ENCODE measurements around the gene LEP. TPM values are rescaled to one million over a fixed set of nuclear protein-coding genes. Genes with fewer than 3 reads are reported as not detected.

The LEP gene
- total and polyA plus RNA-seq, 2 of the 8 experiments (the other 6 are each of a cell fraction or from before 2014, with no cell fraction given), result not detected

DNA sequence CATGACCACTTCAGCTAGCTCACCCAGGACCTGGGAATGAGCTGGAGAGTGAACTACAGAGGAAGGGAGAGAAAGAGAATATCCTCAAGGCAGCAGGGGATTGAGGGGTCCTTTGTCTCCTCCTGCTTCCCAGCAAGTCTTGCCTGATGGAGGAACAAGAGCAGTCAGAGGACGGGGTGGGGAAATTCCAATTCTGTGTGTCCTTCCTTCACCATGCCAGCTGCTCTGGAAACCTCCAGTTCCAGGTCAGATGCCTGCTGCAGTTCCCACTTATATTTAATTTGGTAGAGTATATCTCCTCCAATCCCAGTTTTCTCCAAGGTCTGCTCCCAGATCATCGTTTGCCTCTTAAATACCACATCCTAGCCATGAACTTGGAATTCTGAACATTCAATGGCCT, 21.4 kb upstream of the LEP start:
- no peaks in the 10 kb centered on the region for H3K36me3 ChIP-seq (ENCODE audit: control insufficient read depth in 2 of 4, insufficient read depth in 4 of 4, low read length in 3 of 4)
- ChIA-PET POLR2A (ENCODE audit: partially characterized antibody) (no interaction called here), CTCF (ENCODE audit: partially characterized antibody) (interaction anchor here (1.8 to 7.0 kb wide), 5 partner anchors 9 to 181 kb away, joined by 3 to 103 read pairs (median 13); no protein-coding TSS in a partner anchor)
- H2BK5ac ChIP-seq (ENCODE audit: low read depth, low read length), result no peak overlapping the region
- H3K18ac ChIP-seq (ENCODE audit: extremely low read depth, low read length), result no peak overlapping the region
- H3K9me3 ChIP-seq (ENCODE audit: insufficient read depth in 2 of 2, low read depth in 1 of 2, low read length in 1 of 2), result no peaks in the 10 kb centered on the region; a peak in 1 of 4 replicates
- no peak overlapping the region for H2AFZ ChIP-seq (ENCODE audit: low read length)
- H3K14ac ChIP-seq (ENCODE audit: insufficient read length), result no peak overlapping the region
- no peak overlapping the region for H2AK5ac ChIP-seq (ENCODE audit: low read depth, low read length)
- H3K79me2 ChIP-seq (ENCODE audit: control insufficient read depth in 1 of 2, insufficient read depth in 2 of 2, low read length in 2 of 2), result no peaks in the 10 kb centered on the region
- no peak overlapping the region for H2BK12ac ChIP-seq (ENCODE audit: low read depth, low read length)
- H3K4me2 ChIP-seq (ENCODE audit: insufficient read depth in 1 of 2, low read depth in 2 of 2, low read length in 2 of 2), result no peak overlapping the region
- no peak overlapping the region for H2BK15ac ChIP-seq (ENCODE audit: low read length)
- no peaks in the 10 kb centered on the region for H3K4me1 ChIP-seq (replicated peaks in 1 of 4; ENCODE audit: control insufficient read depth in 3 of 4, insufficient read depth in 4 of 4, low read length in 3 of 4)
- DNase-seq (ENCODE audit: low read depth in 1 of 2, low spot score in 2 of 2) (no peak), FAIRE-seq (no peak)
- no peak overlapping the region for H2BK120ac ChIP-seq (replicated peaks; ENCODE audit: low read depth, low read length)
- no peaks in the 10 kb centered on the region; a peak in 2 of 7 replicates for H3K27me3 ChIP-seq (replicated peaks in 1 of 4; ENCODE audit: control insufficient read depth in 3 of 4, extremely low read depth in 1 of 4, insufficient read depth in 3 of 4, low read length in 3 of 4)
- H4K91ac ChIP-seq (replicated peaks; ENCODE audit: insufficient read length, low read length), result no peak overlapping the region
- H3K23me2 ChIP-seq (ENCODE audit: low read depth, low read length), result no peaks in the 10 kb centered on the region
- H3K27ac ChIP-seq (ENCODE audit: low read depth, low read length), result no peak overlapping the region
- no peak overlapping the region for H3K23ac ChIP-seq (ENCODE audit: insufficient read length)
- no peak overlapping the region for H4K5ac ChIP-seq (ENCODE audit: insufficient read length, low read depth, low read length)
- H2BK20ac ChIP-seq (ENCODE audit: low read length), result no peak overlapping the region
- H3K4me3 ChIP-seq (ENCODE audit: extremely low read depth in 1 of 4, insufficient read depth in 2 of 4, low read depth in 3 of 4, low read length in 4 of 4), result no peak overlapping the region
- H3K79me1 ChIP-seq (ENCODE audit: low read depth, low read length), result no peaks in the 10 kb centered on the region
- H4K20me1 ChIP-seq (replicated peaks in 1 of 2; ENCODE audit: control insufficient read depth in 1 of 2, insufficient read depth in 2 of 2, low read length in 2 of 2), result no peaks in the 10 kb centered on the region
- H3K9ac ChIP-seq (replicated peaks in 1 of 4; ENCODE audit: extremely low read depth in 1 of 4, low read depth in 3 of 4, low read length in 3 of 4), result no peak overlapping the region
- no peak overlapping the region for H3K56ac ChIP-seq (replicated peaks; ENCODE audit: insufficient read length, low read depth, low read length)
- WGBS, 2 experiments (ENCODE audit: extremely low coverage in 1 of 2, insufficient coverage in 1 of 2, insufficient read length in 1 of 2, insufficient replicate concordance in 2 of 2, low coverage in 1 of 2, low lambda C conversion rate in 2 of 2, missing lambda C conversion rate in 1 of 2), result 88% methylated on average over 2 of the region's 2 CpGs; no CpG with 5 or more reads in 1 of the 2 experiments
- no peak overlapping the region for H3K4ac ChIP-seq (replicated peaks; ENCODE audit: insufficient read length, low read depth, low read length)
- no peak overlapping the region for H4K8ac ChIP-seq (ENCODE audit: extremely low read depth, insufficient read depth, low read length)
- TF ChIP-seq SP4 (IDR thresholded peaks at IDR 0.05; ENCODE audit: low read length), result no peak
- TF ChIP-seq KDM1A (IDR thresholded peaks at IDR 0.05; ENCODE audit: borderline replicate concordance, low read length), result no peak
- no peak for TF ChIP-seq CTBP2 (IDR thresholded peaks at IDR 0.05; ENCODE audit: borderline replicate concordance, insufficient read depth, insufficient read length, low read length)
- TF ChIP-seq RXRA (IDR thresholded peaks at IDR 0.05; ENCODE audit: insufficient read depth, low read depth, low read length), result no peak
- TF ChIP-seq RAD21 (IDR thresholded peaks at IDR 0.05 in 1 of 2, conservative IDR thresholded peaks at IDR 0.05 in 1 of 2; ENCODE audit: low read depth in 2 of 2, low read length in 2 of 2), result no peak
- TF ChIP-seq, protein P1, sequence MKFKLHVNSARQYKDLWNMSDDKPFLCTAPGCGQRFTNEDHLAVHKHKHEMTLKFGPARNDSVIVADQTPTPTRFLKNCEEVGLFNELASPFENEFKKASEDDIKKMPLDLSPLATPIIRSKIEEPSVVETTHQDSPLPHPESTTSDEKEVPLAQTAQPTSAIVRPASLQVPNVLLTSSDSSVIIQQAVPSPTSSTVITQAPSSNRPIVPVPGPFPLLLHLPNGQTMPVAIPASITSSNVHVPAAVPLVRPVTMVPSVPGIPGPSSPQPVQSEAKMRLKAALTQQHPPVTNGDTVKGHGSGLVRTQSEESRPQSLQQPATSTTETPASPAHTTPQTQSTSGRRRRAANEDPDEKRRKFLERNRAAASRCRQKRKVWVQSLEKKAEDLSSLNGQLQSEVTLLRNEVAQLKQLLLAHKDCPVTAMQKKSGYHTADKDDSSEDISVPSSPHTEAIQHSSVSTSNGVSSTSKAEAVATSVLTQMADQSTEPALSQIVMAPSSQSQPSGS (IDR thresholded peaks at IDR 0.05; ENCODE audit: low read length), result no peak
- TF ChIP-seq TAF1 (IDR thresholded peaks at IDR 0.05; ENCODE audit: low read depth, low read length), result no peak
- TF ChIP-seq POLR2AphosphoS5 (IDR thresholded peaks at IDR 0.05; ENCODE audit: low read depth, low read length), result no peak
- TF ChIP-seq ASH2L (IDR thresholded peaks at IDR 0.05; ENCODE audit: low read length), result no peak
- no peak for TF ChIP-seq CEBPB (IDR thresholded peaks at IDR 0.05; ENCODE audit: low read depth, low read length)
- TF ChIP-seq HDAC2 (IDR thresholded peaks at IDR 0.05; ENCODE audit: borderline replicate concordance in 1 of 2, low read depth in 2 of 2, low read length in 2 of 2), result no peak
- no peak for TF ChIP-seq JUN (IDR thresholded peaks at IDR 0.05; ENCODE audit: low read depth, low read length)
